Activated CD8-positive, alpha-beta memory T cell treated with anti-CD3 and anti-CD28 coated beads for 48 hours (primary cell): ENCODE results near the gene TOX2.

Source experiments
- DNase-seq, 3 experiments: peaks; one replicate each; pipeline ENCODE4 v3.0.0-alpha.2; 2020; ENCODE audit warnings: low read depth in 2 of 3, low spot score in 2 of 3

The TOX2 gene

DNA sequence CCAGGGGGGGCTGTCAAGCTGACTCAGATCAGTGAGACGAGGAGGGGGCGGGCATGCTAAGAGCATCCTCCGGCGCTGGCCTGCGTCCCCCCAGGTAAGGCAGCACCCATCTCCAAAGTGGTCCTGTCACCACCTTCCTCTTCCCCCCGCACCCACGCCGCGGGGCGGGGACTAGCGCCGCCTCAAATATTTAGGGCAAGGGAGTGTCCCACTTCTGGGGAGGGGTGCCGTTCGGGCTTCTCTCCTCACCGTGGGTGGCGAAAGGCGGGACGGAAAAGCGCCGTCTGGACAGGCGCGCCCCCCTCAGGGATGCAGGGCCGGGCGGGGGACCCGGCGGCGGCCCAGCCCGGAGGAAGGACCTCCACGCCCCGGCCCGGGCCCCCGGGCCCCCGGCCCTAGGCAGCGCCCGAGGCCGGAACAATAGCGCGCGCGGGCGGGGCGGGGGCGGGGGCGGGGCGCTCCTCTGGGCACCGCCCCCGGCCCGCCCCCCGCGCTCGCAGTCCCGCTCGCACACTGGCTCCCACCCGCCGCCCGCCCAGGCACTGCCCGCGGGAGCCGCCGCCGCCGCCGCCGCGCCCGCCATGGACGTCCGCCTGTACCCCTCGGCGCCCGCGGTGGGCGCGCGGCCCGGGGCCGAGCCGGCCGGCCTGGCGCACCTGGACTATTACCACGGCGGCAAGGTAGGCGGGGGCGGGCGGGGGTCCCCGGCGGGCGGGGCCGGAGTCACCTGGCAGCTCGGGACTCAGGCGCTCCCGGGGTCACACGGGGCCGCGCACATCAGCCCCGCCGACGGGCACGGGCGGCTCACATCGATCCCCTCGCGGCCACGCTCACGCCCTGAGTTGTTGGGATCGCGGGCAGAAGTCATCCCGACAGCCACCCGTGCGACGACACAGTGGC, at the start of gene TOX2:
Gene TOX2 (plus strand): TSS at position 542 of the 900 bp plus-strand sequence. CDS start 40 bp downstream, at position 582.
- DNase-seq = no peak

GRCh38 chr20:43868091-43868490, 46.6 kb upstream of the TOX2 start:
- no peak for DNase-seq

GRCh38 chr20:43870484-43870883, 44.2 kb upstream of the TOX2 start:
- no peak for DNase-seq

GRCh38 chr20:43878776-43879175, 35.9 kb upstream of the TOX2 start:
- no peak for DNase-seq

GRCh38 chr20:43893930-43894329, 20.7 kb upstream of the TOX2 start:
- no peak for DNase-seq

- no peak for DNase-seq
These were observed 20.2 kb upstream of the TOX2 start for GRCh38 chr20:43894491-43894890.

DNA sequence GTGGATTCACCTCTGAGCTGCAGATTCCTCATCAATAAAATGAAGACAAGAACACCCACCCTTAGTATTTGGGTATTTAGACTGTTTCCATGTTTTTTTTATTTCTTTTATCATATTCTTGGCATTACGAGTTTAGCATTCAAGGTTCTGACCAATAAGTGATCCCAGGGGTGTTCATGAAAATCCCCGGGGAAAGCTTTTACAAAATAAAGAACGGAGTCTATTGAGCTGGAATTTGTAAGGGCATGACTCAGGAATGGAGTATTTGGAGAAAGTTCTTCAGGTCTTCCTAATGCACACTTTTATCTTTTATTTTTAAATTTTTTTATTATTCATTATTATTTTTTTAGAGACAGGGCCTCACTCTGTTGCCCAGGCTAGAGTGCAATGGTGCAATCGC, 19.4 kb upstream of the TOX2 start:
- no peak for DNase-seq

DNA sequence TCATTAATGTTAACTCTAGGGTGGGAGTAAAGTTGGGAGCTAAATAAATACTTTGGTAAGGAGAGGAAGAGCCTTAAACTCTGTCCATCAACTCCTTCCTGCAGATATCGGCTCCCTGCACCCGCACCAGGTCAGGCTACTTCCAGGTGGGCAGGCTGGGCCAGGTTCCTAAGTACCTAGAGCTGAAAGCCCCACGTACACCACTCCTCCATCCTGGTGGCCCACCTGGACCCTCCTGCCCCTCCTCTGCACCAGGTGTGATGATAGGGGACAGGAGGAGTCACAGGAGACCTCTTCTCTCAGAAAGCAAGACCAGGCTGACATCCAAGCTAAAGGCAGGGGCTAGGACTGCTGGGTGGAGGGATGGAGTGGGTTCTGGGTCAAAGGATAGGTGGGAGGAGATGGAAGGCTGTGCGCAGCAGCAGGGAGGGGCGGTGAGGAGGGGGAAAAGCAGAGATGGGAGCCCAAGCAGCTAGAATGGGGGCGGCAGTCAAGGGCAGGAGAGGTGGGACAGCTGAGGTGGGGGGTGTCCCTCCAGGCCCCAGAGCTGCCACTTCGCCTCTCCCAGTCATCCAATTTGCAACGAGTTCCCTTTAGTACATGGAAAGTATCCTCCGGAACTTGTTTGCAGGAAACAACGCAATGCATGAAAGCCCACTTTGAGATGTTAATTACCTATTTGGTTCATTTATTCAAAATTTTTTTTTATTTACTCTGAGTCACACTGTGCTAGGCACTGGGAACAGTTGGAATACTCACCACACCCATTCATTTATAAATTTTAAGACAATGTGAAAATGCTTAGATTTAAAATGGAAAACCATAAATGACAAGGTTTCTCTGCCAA, 15.2 kb upstream of the TOX2 start:
- no peak for DNase-seq

DNA sequence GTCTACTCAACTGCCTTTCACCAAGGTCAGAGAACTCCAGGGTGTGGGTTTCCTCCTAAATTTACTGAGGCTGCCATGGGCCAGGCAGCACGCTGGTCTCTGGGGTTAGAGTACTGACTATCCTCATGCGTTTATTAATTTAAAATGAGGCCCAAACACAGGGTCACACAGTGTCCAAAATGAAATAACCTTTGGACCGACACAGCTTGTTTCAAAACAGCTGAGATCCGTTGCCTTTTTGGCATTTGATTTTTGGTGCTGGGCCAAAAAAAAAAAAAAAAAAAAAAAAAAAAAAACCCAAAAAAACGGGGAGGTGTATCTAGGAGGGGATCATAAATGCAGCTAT, 14.6 kb upstream of the TOX2 start:
- DNase-seq = no peak

DNA sequence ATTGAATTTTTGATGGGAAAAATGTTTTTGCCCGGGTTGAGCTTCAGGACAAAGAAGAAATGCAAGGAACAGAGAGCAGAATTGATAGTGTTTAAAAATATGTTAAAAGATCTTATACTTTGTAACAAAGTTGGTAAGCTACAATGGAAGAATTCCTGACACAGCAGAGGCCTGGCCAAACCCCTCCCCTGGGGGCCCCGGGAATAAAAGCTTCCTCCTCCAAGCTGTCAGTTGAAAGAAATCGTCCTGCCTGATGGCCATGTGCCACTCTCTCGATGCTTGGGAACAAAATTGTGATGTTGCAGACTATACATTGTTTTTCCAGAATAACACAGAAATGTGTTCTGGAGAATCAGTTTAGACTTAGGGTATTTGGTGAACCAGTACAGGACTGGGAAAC, 14.2 kb upstream of the TOX2 start:
- no peak for DNase-seq

DNA sequence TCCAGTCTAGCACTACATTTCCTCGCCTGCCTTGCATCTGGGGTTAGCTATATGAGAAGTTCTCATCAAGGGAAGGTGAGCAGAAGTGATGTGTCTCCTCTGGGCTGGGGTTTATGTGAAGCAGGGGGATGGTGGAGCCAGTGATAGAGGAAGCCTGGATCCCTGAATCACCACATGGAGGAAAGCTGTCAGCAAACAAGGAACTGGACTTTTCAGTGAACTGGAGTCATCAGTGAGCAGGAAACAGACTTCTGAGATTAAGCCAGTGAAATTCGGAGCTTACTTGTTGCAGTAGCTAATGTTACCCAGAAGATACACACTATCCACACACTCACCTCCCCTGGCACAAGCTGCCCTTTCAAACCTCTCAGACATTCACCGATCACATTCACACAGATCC, 13.4 kb upstream of the TOX2 start:
- DNase-seq = no peak

- no peak for DNase-seq
These were observed 10.5 kb upstream of the TOX2 start for GRCh38 chr20:43903953-43904826.

DNA sequence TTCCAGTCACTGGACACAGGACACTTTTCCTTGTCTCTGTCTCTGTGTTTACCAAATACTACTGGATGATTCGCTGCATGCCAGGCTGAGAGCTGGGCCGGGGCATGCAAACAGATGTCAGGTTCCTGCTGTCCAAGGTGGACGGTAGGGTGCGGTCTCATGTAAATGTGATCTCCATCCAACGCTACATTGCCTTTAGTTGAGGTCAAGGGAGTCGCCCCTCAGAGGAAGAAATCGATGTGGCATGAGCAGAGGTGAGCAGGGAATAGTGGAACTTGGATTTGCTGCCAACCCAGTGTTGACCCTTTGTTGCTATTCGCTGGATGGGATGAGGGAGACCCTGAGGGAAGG, 9.8 kb upstream of the TOX2 start:
- no peak for DNase-seq

DNA sequence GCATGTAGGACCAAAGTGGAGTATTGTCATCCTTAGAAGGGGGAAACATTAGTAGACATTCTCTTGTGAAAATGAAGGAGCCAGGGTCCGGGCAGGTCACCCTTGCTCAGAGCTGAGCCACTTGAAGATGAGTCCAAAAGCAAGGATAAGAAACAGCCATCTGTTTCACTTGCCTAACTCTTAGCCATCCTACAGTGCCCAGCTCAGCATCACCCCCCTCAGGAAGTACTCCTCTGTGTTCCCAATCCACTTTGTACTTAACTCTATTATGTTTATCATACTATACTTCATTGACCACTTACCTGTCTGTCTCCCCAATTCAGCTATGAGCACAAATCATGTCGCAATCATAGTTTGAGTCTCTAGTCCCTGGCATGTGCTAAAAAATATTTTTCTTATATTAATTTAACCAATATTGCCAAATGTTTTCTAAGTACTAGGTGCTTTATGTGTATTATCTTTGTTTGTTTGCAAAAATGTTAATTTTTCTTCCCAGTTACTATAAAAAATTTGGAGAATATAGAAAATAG, 8.1 kb upstream of the TOX2 start:
- no peak for DNase-seq

DNA sequence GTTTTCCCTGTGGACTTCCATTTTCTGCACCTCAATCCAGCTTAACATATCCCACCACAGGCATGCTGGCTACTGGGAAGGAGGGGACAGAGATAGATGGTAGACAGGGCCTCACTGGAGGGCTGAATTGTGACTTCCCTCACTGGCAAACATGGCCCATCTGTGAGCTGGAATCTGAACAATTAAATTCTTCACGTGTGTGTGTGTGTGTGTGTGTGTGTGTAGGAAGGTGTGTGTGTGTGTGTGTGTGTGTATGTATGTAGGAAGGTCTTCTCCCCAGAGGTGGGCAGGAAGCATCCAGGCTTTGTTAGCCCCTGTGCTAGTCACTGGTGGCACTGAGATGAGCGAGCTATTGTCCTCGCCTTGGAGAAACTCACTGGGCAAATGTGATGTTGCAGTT, 5.4 kb upstream of the TOX2 start:
- no peak for DNase-seq

DNA sequence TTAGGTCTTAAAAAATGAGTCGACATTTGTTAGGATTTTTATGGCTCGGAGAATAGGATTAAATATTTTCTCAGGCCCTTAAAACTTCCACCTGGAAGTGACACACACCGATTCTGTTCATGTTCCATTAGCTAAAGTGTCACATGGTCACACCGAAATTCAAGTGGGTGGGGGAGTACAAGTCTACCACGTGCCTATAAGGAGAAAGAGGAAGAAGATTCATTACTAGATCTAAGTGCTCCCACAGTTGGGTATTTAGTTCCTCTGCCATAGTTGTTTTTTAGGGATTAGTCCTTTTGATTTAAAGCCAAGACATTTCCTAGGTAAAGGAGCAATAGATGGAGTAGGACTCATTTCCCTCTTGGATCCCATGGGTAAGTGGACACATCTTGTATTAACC, 4.9 kb upstream of the TOX2 start:
- DNase-seq = no peak

GRCh38 chr20:43910564-43910963, 4.1 kb upstream of the TOX2 start:
- DNase-seq = no peak

- DNase-seq = no peak
These were observed 3.6 kb upstream of the TOX2 start for GRCh38 chr20:43911066-43911465.

DNA sequence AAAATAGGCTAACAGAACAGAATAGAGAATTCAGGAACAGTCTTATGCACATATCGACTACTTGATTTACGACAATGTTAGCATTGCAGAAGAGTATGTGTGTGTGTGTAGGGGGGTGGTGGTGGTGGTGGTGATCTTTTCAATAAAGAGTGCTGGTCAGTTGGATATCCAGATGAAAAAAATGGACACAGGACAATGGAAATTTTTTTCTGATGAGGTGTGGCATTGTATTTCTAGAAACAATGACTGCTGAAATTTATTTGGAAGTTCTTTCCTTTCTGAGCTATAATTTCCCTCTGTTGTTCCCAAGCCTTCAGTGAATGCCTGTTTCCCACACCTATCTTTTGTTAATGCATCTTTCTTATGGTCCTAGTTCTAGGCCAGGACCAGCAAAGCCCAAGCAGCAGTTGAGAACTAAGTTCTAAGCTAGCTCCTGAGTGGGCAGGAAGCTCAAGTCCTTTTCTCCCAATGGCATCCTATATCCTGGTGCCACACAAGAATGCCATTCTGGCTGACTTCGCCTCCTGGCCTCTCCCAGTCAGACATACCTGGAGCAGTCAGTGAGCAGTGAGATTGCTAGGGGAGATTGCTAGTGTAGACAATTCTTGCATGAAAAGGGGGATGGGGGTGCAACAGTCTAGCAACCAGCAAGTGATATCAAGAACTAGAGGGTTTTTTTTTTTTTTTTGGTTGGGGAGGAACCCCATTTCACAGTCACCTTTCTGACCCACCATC, 1.2 kb upstream of the TOX2 start:
- no peak for DNase-seq

DNA sequence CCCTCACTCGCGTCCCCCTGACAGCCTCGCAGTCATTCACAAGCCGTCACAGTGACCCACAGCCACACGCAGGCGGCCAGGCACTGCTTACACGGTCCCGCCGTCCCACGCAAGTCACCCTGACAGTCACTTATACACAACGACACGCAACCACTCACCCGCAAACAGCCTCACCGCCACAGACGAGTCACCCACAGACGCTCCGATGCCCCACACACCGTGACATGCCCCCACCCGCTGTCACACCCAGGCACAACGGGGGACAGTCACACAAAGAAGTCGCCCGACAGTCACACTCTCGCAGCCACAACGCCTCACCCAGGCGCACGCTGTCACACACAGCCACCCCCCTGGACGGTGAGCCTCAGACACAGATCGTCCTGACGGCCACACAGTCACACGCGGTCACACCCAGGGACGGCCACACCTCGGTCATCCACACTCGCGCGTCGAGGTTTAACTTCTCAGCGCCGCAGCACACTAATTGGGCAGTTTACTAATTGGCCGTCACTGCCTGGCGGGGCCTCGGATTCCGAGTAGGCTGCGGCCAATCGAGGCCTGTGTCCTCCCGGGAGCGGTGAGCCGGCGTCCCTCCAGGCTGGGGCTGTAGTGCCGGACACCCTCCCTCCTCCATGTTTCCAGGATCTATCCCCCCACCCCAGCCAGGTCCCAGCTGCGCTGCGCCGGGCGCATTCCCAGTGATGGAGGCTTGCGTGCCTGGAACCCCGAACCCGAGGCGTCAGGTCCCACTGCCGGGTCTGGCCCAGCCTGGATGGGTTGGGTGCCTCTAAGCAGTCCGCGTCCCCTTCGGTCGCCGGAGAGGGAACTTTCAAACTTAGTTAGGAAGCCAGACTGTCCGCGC, 790 bp downstream of the TOX2 start:
- no peak for DNase-seq
